NCI-H460 (cell line): ENCODE measurements around the gene ZNF502. TPM values are rescaled to one million over a fixed set of nuclear protein-coding genes. Genes with fewer than 3 reads are reported as not detected.
"Not testable (repeated sequence)": the region's sequence is repeated elsewhere in the genome, so short reads cannot be mapped to it uniquely, and the experiment has no call there.

Experiments used
- DNase-seq: peaks from one replicate; pipeline ENCODE4 v3.0.0-alpha.2; 2016; ENCODE audit warnings: low read depth; ENCODE audit errors: extremely low read depth
- polyA plus RNA-seq: library from polyadenylated mRNA; depleted of rRNA; stranded (reverse); fragments of >200 nt; gene quantifications from 2 replicates; pipeline ENCODE4 v1.2.3, GENCODE V29; 2014; cell fraction: nucleus; rRNA removed
- total RNA-seq: library from RNA; depleted of rRNA; stranded (reverse); fragments of >200 nt; shearing (Covaris generic); gene quantifications from 2 replicates; pipeline ENCODE4 v1.2.3, GENCODE V29; 2014; rRNA removed

The ZNF502 gene
- total RNA-seq, result not detected in 2 replicates
- not detected in 2 replicates for polyA plus RNA-seq

GRCh38 chr3:44712455-44713075, at the start of gene ZNF502:
Gene ZNF502, plus strand, starts transcription at chr3:44712660. Its CDS starts 7,602 bp downstream, at chr3:44720262.
- no peak for DNase-seq

- DNase-seq, result no peak
Observed at GRCh38 chr3:44665173-44665572, 47.3 kb upstream of the ZNF502 start.

- no peak for DNase-seq
Observed at GRCh38 chr3:44666346-44666745, 46.1 kb upstream of the ZNF502 start.

- no peak for DNase-seq
Observed at GRCh38 chr3:44669760-44670159, 42.7 kb upstream of the ZNF502 start.

- DNase-seq, result not testable (repeated sequence)
Observed at GRCh38 chr3:44673466-44673865, 39.0 kb upstream of the ZNF502 start.

GRCh38 chr3:44674211-44674610, 38.2 kb upstream of the ZNF502 start:
- no peak for DNase-seq

GRCh38 chr3:44678480-44679116, 33.9 kb upstream of the ZNF502 start:
- no peak for DNase-seq

GRCh38 chr3:44680921-44681455, 31.5 kb upstream of the ZNF502 start:
- DNase-seq, result no peak

- DNase-seq, result no peak
Observed at GRCh38 chr3:44682182-44682896, 30.1 kb upstream of the ZNF502 start.

GRCh38 chr3:44685128-44685800, 27.2 kb upstream of the ZNF502 start:
- DNase-seq, result no peak

- no peak for DNase-seq
Observed at GRCh38 chr3:44687898-44688297, 24.6 kb upstream of the ZNF502 start.

- no peak for DNase-seq
Observed at GRCh38 chr3:44721231-44722102, 9.0 kb downstream of the ZNF502 start.

GRCh38 chr3:44722103-44722401, 9.6 kb downstream of the ZNF502 start:
- DNase-seq, result no peak

- peak; percentile 63 for DNase-seq
Observed at GRCh38 chr3:44729384-44729910, 17.0 kb downstream of the ZNF502 start, which contains the start of gene ZNF501. Gene ZNF501, plus strand, starts transcription at chr3:44729635. Its CDS starts 4,787 bp downstream, at chr3:44734422.

- no peak for DNase-seq
Observed at GRCh38 chr3:44734646-44735168, 22.2 kb downstream of the ZNF502 start.

- no peak for DNase-seq
Observed at GRCh38 chr3:44761101-44761423, 48.6 kb downstream of the ZNF502 start.

- peak; percentile 93 for DNase-seq
Observed at GRCh38 chr3:44761424-44762169, 49.1 kb downstream of the ZNF502 start, which contains the start of the genes KIAA1143 and KIF15. Gene KIAA1143, minus strand, starts transcription at chr3:44761619. Its CDS starts 17 bp downstream, at chr3:44761602. Gene KIF15, plus strand, starts transcription at chr3:44761794. Its CDS starts 72 bp downstream, at chr3:44761866.

- DNase-seq, result no peak
Observed at GRCh38 chr3:44762170-44762677, 49.8 kb downstream of the ZNF502 start.
